GM18909 (cell line): ENCODE results near the gene TBC1D22A.

Experiments used
- ATAC-seq: cut with Tn5 transposase; IDR thresholded peaks from one replicate; pipeline ENCODE4 v1.9.1; 2021; ENCODE audit warnings: mild to moderate bottlenecking; ENCODE audit not compliant: unreplicated experiment, poor library complexity

The TBC1D22A gene

DNA sequence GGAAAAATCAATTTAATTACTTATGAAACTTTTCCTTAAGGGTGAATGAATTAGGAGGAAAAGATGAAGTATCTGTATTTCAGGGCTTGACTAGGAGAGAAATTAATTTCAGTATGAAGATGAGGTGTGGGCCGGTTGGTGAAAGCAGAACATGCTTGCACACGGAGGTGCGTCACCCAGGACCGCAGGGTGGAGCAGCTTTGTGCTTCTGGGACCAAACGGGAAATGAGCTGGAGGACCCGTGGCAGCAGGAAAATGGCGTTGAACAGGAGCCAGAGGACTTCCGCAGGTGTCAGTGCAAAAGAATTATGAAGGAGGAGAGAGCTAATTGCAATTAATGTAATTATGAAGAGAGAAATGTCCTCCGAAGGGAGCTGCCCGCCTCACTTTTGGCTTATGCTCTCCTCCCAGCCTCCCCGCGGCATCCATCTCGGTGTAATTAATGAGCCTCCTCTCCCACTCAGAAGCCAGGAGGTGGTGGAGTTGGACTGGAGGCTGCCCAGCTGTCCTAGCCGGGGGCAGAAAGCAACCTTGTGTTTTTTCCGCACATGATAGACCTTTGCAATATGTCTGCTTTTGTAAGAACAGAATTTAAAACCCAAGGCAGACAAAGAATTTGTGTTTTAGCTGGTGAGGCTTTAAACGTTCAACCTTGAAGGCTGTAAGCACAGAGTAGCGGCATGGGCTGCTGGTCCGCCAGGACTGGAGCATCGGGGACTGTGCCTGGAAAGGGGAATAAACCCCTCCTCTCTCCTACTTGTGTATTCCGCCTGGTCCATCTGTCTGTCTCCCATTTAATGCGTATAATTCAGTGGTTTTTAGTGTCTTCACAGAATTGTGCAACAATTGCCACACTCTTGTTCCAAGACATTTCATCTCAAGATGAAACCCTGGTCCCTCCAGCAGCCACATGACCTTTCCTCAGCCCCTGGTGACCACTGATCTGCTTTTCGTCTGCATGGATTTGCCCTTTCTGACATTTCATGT is 180.6 kb downstream of the TBC1D22A start:
- ATAC-seq, result no peak

DNA sequence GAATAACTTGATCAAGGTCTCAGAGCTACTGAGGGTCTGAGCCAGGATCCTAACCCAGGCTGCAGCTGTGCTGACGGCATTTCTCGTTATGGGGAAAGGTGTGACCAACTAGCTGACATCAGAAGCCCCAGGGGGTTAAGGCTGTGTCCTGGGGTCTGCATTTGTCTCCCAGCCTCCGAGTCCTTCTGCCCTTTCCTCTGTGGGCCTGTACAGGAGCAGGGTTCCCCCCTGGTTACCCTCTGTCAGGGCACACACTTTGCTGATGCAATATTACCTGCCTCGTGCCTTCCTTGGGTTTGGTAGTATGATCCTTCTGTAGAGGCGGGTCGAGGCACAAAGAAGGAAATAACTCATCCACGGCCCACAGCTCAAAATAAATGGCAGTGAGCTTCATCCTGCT is 183.0 kb downstream of the TBC1D22A start:
- ATAC-seq, result no peak

DNA sequence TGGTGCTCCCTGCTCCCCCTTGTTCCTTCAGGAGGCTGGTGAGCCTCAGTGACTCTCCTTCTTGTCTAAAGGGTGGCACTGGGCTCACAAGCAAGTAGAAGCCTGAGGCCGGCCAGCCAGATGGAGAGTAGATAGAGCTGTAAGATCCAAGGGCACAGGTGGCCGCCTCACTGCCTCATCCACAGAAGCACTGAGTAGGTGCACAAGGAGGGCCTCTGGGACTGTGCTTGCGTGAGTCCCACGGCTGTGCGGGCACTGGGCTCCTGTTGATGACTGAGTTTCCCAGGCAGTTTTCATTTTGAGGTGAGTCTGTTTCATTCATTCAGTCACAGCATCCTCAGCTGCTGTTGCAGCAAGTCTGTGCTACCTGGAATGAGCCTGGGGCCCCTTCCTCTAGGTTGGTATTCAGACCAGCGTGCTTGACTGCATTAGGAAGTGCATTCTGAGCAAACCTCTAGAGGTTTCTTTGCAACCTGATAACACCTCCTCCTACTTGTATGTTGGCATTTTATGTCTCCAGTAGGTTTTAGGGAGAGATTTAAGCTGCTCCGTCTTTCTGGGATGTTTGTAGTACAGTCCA is 184.0 kb downstream of the TBC1D22A start:
- no peak for ATAC-seq

DNA sequence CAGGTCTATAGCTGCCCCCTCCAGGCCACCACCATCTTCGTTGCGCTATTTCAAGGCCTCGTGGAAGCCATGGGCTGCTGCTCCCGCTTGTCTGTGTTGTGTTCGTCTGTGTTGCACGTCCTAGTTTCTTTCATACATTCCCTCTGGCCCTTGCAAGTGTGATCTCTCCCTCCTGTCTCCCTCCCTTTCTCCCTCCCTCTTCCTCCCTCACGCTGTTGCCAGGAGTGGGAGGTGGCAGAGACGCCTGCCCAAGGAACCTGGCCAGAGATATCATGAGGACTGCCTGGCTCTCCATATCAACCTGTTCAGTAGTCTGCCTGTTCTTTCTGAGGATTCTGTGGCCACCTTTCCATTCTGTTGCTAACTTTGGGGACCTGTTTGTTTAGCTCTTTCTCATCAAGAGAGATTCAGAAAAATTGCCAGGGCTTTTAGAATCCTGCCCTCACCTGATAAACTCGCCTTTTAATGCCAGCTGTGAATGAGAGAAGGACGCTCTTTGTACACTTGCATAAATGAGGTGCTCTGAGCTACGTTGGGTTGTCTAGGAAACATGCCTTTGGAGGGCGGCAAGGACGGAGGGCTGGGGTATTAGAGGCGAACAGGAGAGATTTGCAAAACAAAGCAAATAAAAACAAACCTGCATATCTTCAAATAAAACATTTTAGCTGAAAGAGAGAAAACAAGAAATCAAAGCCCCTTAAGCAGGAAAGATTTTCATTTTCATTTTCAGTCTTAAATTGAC is 185.2 kb downstream of the TBC1D22A start:
- no peak for ATAC-seq

DNA sequence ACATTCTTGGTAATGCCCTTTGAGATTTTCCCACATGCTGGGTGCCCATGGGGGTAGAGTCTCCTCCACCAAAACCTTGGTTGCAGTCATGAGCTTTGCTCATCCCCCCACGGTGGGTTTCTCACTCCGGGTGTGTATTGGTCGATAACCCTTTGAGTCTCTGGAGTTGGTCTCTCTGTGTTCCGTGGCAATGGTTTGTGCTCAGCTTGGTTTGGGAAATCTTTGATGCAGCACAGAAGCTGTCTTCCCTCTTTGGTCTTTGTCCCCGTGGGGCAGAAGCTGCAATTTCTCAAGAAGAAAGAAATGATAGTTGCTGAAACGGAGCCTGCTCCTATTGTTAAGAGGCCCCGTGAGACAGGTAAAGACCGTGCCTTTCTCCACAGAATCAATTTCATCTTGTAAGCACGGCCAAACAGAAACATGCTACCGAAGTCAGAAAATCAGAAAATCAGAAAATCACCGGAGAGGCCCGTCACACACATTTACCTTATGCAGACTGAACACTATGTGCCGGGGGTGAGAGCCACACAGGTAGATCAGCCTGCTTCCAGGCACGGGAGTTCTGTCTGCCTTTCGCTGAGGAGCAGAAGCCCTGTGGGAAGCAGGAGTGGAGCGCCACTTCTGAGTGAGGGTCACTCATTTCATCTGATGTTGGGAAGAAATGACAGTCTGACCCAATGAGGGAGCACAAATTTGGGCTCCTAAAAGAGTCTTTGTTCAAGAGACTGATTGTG is 186.1 kb downstream of the TBC1D22A start:
- ATAC-seq, result no peak

DNA sequence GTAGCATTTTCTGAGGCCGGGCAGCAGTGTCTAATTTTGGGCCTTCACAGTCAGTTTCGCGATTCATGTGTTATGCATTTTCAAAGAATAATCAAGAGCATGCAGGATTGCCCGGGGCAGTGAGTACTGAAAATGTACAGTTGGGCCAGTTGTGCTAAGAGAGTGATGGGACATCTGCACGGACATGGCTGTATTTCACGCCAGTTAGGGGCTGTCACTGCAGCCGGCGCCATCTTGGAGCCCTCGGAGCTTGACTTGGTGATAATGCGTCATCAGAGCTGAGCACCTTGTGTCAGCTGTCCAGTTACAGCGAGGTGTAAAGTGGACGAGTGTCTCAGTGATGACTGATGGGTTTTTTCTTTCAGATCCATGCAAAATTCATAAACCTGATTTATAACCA is 188.9 kb downstream of the TBC1D22A start:
- ATAC-seq, result no peak

DNA sequence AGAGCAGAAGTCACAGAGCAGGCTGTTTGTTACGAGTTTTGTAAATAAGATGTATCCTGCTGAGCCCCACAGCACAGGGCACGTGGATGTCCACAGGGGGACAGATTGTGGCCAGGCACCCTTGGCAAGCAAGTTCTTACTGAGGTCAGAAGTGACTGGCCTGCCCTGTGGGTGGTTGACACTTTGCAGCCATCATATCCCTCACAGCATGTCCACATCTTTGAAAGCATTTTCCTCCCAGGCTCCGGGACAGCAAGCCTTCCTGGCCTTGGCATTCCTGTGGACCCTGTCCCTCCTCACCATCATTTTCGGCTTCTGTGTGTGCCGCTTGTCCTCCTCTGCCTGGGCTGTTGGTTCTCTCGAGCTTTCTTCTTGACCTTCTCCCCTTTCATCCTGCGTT is 189.5 kb downstream of the TBC1D22A start:
- no peak for ATAC-seq

DNA sequence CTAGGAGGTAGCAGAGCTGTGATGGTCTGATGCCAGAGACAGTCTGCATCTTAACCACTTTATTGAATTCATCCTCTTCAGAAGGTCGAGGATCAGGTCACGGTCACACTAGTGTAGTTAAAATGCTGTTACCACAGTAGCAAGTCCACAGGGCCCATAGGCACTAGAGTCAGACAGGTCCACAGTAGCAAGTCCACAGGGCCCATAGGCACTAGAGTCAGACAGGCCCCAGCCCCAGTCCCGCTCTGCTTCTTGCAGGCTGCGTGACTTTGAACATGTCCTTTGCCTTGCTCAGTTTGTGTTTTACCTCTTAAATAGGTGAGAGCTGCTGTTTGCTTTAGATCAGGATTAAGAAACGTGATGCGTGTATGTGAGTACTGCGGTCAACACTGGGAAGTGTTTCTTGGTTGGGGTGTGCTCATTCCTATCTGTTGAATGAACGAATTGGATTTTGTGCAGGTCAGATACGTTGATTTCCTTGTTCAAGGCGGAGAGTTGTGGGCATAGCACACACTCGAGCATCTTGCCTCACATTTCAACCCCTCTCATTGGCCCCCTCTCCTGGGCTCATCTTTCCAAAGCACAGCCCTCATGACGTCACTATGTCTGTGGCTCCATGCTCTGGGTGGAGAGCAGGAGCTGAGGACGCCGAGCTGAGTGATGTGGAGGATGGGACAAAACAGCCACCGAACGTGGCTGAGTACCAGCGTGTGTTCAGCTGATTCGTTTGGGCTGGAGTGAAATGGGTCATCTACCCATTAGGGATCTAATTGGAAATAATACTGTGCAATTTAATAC is 191.7 kb downstream of the TBC1D22A start:
- no peak for ATAC-seq

DNA sequence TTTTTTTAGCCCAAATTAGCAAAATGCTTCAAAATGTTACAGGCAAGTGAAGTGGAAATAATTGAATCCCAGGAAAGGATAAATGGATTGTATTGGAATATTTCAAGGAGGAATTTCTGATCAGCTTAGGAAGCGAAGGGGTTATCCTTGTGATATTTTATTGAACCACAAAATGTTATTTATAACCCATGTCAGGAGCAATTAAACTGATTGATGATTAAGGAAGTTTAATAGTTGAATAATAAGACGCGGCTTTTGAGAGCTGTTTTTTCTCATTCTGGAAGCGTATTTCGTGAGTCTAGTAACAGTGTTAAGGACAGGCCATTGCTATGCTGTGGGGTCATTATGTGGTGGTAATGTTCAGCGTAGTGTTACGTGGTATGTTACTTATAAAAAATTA is 192.3 kb downstream of the TBC1D22A start:
- no peak for ATAC-seq

DNA sequence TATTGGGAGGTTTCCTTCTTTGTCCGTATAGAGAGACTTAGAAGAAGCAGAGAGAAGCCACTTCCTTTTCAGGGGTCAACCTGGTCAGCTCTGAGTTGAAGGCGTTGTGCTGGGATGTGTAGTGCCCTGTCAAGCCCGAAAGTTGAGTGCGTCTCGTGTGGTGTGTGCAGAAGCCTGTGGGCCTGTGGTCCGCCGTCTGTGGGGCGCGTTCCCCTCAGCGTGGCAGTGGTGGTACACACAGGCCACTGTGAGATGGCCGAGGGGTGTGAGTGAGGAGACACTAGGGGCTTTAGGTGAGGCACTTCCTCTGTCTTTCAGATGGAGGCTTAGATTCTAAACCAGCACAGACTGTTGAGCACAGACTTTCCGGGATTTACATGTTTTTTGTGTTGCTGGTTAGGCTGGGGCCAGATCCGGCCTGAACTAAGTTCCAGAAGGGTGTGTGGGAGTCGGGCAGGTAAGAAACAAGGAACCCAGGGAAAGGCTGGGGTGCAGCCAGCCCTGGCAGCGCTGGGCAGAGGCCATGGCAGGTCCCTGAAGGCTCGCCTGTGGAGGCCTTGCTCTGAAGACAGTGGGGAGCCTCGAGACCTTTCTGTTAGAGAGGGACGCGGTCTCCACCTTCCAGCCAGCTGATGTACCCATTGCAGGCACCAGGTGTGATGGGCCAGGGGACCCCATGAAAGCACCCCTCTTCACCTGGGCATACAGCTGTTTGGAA is 194.2 kb downstream of the TBC1D22A start:
- ATAC-seq, result no peak

DNA sequence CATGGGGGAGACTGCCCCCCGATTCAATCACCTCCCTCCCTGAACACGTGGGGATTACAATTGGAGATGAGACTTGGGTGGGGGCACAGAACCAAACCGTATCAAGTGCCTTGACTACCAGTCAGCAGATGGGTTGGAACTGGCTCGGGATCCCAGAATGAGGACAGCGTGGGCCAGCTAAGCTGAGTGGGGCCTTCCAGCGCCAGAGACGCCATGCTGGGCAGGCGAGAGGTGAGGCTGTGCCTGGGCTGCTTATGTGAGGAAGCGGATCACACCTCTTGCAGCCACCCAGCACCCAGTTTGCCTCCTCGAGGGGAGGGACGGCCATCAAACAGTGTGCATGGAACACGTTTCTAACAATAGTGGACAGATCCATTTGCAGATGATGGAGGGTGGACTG is 195.1 kb downstream of the TBC1D22A start:
- no peak for ATAC-seq

DNA sequence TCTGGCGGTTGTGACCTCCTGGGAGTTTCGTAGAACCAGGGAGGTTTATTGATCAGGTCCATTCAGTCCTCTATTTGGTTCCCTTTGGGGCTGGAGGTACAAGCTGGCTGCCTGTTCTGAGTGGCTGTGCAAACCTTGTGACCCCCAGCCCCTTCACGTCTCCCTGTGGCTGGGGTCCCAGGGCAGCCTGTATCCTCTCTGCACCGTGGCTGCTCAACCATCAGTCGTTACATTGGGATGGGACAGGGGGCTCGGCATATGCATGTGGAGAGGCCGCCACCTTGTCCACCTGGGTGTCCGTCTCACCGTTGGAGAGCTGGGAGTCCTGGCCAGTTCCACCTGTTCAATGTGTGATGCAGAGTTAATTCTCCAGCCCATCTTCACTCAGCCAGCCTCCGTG is 195.7 kb downstream of the TBC1D22A start:
- ATAC-seq, result no peak

DNA sequence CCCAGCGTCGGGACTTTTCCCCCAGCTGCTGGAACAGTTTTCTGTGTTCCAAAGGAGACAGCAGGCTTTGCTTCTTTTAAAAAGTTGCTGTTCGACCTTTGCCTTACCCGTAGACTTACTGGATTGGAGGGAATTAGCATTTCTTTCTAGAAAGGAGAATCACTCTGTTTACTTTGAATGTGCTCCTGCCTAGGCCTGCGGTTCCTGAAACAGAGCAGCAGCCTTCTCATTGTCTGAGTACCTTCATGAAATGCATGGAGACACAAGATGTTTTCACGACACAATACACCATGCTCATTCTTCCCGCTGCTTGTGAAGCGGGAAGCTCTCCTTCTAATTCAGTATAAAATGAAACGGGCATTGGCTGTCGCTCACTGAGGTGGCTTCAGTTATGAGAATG is 196.2 kb downstream of the TBC1D22A start:
- ATAC-seq, result no peak

DNA sequence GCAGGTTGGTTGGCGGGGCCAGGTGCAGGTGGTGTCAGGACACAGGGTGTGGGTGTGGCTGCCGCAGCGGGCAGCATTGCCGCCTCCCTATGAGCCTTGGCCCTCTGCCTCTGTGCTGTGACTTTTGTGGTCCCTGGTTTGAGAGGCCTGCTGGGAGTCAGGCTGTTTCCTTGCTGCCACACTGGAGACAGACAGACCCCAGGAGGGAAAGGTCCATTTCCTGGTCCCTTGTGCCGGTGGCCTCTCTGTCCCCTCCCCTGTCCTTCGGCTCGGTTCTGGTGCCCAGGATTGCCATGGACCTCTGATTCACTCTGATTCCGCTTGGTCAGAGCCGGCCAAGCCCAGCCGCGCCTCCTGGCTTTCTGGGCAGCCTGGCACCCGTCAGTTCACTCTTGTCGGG is 196.9 kb downstream of the TBC1D22A start:
- ATAC-seq, result no peak

DNA sequence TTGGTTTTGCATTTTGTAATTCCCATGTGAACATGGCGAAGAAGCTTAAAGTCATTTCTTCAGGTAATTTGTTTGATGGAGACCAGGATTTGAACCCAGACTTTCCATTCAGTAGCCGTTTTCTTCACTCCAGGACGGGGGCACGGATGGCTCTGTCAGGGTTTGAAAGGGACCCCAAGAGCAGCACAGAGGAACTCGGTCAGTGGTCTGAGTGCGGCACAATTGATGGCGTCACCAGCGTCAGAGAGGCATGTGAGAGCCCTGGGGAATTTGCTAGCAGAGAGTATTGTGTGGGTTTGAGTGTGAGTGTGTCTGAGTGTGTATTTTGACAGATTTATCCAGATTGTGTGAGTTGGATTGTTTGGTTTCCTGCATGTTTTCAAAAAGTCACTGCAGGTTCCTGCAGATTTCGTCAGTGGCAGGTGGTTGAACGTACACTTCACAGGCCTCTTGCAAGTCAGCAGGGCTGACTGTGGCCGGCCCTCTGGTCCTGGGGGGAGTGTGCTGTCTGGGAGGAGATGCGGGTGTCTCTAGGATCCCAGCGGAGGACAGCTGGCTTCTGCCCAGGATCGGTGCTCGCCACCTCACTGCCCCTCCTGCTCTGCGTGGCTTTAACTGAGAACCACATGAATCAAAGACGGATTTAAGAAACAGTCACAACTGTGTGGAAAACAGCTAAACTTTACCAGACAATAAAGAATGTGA is 199.3 kb downstream of the TBC1D22A start:
- no peak for ATAC-seq

DNA sequence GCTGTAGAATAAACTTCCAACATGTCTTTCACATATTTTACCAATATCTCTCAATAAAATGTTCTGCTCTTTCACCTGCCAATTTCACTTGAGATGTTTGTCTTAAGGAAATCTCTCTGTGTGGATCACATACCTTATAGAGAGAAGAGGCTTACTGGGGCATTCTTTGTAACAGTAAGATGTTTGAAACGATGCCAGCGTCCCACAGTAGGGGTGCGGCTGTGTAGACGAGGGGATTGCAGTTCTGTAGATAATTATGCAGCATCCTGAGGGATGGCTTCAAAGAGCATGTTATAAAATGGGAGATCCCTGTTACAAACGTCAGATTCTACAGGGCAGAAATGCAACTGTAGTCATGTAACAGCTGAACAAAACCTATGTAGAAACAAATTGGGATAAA is 200.0 kb downstream of the TBC1D22A start:
- ATAC-seq, result no peak

DNA sequence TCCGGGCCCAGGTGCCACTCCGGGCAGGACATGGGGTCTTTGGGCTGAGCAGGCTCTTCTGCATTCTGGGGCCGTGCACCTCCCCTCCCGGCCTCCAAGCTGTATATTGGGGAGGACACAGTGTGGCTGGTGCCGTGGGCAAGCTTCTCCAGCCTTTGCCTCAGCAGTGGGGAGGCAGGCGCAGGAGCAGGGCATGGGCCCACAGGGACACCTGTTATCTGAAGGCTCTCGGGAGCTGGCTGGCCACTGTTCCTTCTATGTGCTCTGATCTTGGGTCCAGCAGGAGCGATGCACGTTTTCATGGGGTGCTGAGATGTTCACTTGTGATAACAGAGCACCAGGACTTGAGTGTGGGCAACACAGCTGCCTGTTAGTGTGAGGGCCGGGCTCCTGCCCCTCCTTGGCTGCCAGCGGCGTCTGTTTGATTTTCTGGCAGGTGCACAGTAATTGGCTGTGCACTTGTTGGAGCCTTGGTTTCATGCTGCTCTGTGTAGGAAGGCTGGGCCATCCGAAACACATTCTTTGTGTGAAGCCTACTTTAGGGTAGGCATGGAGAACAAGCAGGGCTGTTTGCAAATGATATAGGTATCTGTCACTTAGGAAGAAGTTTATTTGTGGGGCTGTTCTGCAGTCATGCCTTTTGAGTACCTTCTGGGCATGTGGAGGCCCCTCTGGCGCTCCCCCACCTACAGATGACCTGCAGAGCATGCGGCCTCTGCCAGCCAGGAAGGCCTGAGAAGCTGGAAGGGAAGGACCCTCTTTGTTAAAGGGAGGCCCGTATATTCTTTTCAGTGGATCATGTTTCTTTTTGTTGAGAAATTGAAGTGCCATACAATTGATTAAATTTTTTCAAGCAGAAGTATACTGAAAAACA is 201.5 kb downstream of the TBC1D22A start:
- ATAC-seq, result no peak
